ENCODE measurements around the gene TRAF3IP1. TPM values are rescaled to one million over a fixed set of nuclear protein-coding genes. Genes with fewer than 3 reads are reported as not detected.

TRAF3IP1 gene
- total and polyA plus RNA-seq, 4 donors = 8.9 to 41.0 (median 14.7) TPM

DNA sequence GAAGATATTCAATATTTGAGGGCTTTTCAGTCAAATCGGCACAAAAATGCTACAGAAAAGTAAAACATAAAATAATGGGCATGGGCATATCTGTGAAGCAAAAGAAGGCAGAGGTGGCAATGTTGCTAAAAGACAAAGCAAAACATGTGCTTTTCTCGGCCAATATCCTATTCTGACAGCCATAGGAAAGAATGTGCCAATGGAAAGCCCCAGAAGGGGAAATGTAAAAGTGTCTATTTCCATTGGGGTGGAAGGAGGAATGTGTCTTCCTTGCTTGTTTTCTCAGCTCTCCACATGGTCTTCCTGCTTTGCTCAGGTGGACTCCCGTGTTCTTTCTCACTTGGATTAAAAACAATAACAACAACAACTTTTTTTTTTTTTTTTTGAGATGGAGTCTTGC is 18.2 kb upstream of the TRAF3IP1 start:
- no peak overlapping the region for H3K4me3 ChIP-seq
- H3K4me1 ChIP-seq (ENCODE audit: control insufficient read depth in 5 of 5, insufficient read depth in 5 of 5, low read length in 5 of 5) = peaks cover 0 to 12% (median 0%) of the 10 kb centered on the region in 5 donors
- H3K27me3 ChIP-seq (ENCODE audit: control insufficient read depth in 3 of 3, insufficient read depth in 3 of 3, low read length in 2 of 3) = no peaks in the 10 kb centered on the region
- 86 to 88% methylated on average over 3 of the region's 3 CpGs for WGBS, 2 donors
- no peak overlapping the region for H3K9ac ChIP-seq (ENCODE audit: insufficient read depth in 1 of 2, low read length in 2 of 2)
- TF ChIP-seq, protein P1, sequence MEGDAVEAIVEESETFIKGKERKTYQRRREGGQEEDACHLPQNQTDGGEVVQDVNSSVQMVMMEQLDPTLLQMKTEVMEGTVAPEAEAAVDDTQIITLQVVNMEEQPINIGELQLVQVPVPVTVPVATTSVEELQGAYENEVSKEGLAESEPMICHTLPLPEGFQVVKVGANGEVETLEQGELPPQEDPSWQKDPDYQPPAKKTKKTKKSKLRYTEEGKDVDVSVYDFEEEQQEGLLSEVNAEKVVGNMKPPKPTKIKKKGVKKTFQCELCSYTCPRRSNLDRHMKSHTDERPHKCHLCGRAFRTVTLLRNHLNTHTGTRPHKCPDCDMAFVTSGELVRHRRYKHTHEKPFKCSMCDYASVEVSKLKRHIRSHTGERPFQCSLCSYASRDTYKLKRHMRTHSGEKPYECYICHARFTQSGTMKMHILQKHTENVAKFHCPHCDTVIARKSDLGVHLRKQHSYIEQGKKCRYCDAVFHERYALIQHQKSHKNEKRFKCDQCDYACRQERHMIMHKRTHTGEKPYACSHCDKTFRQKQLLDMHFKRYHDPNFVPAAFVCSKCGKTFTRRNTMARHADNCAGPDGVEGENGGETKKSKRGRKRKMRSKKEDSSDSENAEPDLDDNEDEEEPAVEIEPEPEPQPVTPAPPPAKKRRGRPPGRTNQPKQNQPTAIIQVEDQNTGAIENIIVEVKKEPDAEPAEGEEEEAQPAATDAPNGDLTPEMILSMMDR (IDR thresholded peaks at IDR 0.05; ENCODE audit: control extremely low read depth, extremely low read depth) = no peak
- no peak for ATAC-seq (ENCODE audit: insufficient read depth, low FRiP score)
- no peaks in the 10 kb centered on the region for H3K36me3 ChIP-seq (ENCODE audit: control insufficient read depth in 4 of 4, insufficient read depth in 4 of 4, low read length in 4 of 4)
- no peak overlapping the region for H3K27ac ChIP-seq (ENCODE audit: low read depth in 1 of 2, low read length in 1 of 2)
- no peaks in the 10 kb centered on the region for H3K9me3 ChIP-seq (ENCODE audit: control insufficient read depth in 4 of 4, insufficient read depth in 3 of 4, low read length in 3 of 4)
- DNase-seq = no peak

DNA sequence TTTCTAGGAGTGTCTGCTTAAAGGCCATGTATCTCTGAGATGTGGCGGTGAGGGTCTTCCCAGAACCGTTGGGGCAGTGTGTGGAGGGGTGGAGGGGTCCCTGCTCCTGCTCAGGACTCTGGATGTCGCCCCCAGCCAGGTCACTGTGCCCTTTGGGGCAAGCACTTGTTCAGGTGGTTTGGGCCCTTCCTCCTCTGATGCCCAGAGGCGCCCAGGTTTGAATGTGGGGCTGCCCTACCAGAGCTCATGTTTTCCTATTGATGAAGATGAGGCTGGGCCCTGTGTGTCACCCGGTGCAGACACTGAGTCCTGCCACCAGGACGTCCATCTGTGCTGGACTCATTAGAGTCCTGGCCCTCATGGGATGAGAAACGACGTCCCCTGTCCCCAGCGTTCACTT is 17.6 kb upstream of the TRAF3IP1 start:
- H3K9me3 ChIP-seq (ENCODE audit: control insufficient read depth in 4 of 4, insufficient read depth in 3 of 4, low read length in 3 of 4) = no peaks in the 10 kb centered on the region
- no peaks in the 10 kb centered on the region for H3K27me3 ChIP-seq (ENCODE audit: control insufficient read depth in 3 of 3, insufficient read depth in 3 of 3, low read length in 2 of 3)
- no peak overlapping the region for H3K4me3 ChIP-seq
- ATAC-seq (ENCODE audit: insufficient read depth, low FRiP score) (no peak), DNase-seq (no peak)
- peaks cover 0 to 12% (median 0%) of the 10 kb centered on the region in 5 donors for H3K4me1 ChIP-seq (ENCODE audit: control insufficient read depth in 5 of 5, insufficient read depth in 5 of 5, low read length in 5 of 5)
- H3K36me3 ChIP-seq (ENCODE audit: control insufficient read depth in 4 of 4, insufficient read depth in 4 of 4, low read length in 4 of 4) = no peaks in the 10 kb centered on the region
- no peak overlapping the region for H3K9ac ChIP-seq (ENCODE audit: insufficient read depth in 1 of 2, low read length in 2 of 2)
- TF ChIP-seq, protein P1 (IDR thresholded peaks at IDR 0.05; ENCODE audit: control extremely low read depth, extremely low read depth) = no peak
- no peak overlapping the region for H3K27ac ChIP-seq (ENCODE audit: low read depth in 1 of 2, low read length in 1 of 2)
- 83 to 89% methylated on average over 9 of the region's 9 CpGs for WGBS, 2 donors

DNA sequence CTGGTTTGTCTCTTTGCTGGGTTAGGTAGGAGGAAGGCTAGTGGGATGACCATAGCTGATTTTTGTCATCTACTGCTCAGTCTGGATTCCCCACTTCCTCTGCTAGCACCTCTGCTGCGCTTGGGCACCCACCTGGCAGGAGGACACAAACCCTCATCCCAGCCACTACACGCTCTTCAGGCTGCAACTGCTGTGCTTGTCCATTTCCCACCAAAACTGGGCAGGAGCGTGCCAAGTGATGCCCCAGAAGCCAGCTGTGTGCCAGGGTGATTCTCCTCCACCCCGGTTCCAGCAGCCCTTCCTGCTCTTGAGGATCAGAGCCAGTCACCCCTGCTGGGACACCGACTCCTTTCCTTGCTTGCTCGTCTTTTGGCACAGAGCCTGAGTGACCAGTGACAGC is 16.2 kb upstream of the TRAF3IP1 start:
- ATAC-seq (ENCODE audit: insufficient read depth, low FRiP score) (no peak), DNase-seq (no peak)
- no peak overlapping the region for H3K4me3 ChIP-seq
- 90 to 91% methylated on average over 6 of the region's 6 CpGs for WGBS, 2 donors
- TF ChIP-seq, protein P1 (IDR thresholded peaks at IDR 0.05; ENCODE audit: control extremely low read depth, extremely low read depth) = no peak
- H3K9me3 ChIP-seq (ENCODE audit: control insufficient read depth in 4 of 4, insufficient read depth in 3 of 4, low read length in 3 of 4) = no peaks in the 10 kb centered on the region
- no peak overlapping the region for H3K9ac ChIP-seq (ENCODE audit: insufficient read depth in 1 of 2, low read length in 2 of 2)
- H3K27me3 ChIP-seq (ENCODE audit: control insufficient read depth in 3 of 3, insufficient read depth in 3 of 3, low read length in 2 of 3) = no peaks in the 10 kb centered on the region
- no peak overlapping the region for H3K27ac ChIP-seq (ENCODE audit: low read depth in 1 of 2, low read length in 1 of 2)
- peaks cover 0 to 12% (median 0%) of the 10 kb centered on the region in 5 donors for H3K4me1 ChIP-seq (ENCODE audit: control insufficient read depth in 5 of 5, insufficient read depth in 5 of 5, low read length in 5 of 5)
- H3K36me3 ChIP-seq (ENCODE audit: control insufficient read depth in 4 of 4, insufficient read depth in 4 of 4, low read length in 4 of 4) = no peaks in the 10 kb centered on the region
